ENCODE results near the gene LYRM9.

- TF ChIP-seq, protein P1, sequence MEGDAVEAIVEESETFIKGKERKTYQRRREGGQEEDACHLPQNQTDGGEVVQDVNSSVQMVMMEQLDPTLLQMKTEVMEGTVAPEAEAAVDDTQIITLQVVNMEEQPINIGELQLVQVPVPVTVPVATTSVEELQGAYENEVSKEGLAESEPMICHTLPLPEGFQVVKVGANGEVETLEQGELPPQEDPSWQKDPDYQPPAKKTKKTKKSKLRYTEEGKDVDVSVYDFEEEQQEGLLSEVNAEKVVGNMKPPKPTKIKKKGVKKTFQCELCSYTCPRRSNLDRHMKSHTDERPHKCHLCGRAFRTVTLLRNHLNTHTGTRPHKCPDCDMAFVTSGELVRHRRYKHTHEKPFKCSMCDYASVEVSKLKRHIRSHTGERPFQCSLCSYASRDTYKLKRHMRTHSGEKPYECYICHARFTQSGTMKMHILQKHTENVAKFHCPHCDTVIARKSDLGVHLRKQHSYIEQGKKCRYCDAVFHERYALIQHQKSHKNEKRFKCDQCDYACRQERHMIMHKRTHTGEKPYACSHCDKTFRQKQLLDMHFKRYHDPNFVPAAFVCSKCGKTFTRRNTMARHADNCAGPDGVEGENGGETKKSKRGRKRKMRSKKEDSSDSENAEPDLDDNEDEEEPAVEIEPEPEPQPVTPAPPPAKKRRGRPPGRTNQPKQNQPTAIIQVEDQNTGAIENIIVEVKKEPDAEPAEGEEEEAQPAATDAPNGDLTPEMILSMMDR (IDR thresholded peaks at IDR 0.05), result no peak
- TF ChIP-seq POLR2A (IDR thresholded peaks at IDR 0.05), result no peak
- TF ChIP-seq EP300 (IDR thresholded peaks at IDR 0.05), result no peak
Observed at GRCh38 chr17:27905447-27906225, 12.5 kb upstream of the LYRM9 start.
